GM19452 (cell line): ENCODE data around the gene TSPO2.
A peak's percentile ranks its signal among the peaks of the same experiment; 100 is the strongest.

Source experiments
- ATAC-seq: cut with Tn5 transposase; IDR thresholded peaks from one replicate; pipeline ENCODE4 v1.9.1; 2021; ENCODE audit not compliant: unreplicated experiment

TSPO2 gene

GRCh38 chr6:41027241-41027640 lies 15.0 kb upstream of the TSPO2 start:
- no peak for ATAC-seq

GRCh38 chr6:41027799-41028560 lies 14.3 kb upstream of the TSPO2 start:
- peak; percentile 81 for ATAC-seq

DNA sequence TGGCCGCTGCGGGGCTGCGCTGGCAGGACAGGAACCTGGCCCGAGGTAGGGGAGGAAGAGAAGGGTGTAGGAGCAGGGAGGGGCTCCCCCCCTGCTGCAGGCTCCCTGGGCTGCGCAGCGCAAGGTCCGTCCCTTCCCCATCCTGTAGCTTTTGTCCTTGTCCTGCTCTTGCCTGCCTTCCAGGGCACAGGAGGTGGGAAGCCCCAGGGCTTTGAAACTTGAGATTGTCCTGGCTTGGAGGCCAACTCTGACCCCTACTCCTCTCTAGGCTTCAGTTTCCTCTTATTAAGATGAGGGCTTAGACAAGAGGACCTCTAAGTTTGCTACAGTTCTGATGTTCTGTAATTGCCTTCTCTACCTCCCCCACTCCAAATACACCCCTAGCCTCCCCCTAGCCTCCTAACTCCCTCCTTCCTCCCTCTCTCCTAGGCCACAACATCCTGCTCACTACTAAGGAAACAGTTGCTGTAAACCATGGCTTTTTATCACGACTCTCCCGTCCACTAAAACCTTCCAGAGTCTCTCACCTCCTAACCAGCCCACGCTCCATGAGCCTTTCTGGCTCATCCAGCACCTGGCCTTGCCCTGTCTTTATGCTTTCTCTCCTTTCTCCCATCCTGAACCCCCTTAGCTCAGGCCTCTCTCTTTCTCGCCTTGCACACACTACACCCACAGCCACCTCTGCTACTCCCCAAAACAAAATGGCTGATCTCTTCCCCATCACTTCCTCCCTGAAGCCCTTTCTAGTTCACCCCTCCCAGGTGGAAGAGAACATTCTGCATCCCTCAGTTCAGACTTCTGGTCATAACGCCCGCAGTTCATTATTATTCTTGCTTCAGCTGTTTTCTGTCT lies 13.5 kb upstream of the TSPO2 start:
- ATAC-seq: peak; percentile 34

- no peak for ATAC-seq
Measured at GRCh38 chr6:41032830-41033229, 9.4 kb upstream of the TSPO2 start.

GRCh38 chr6:41033776-41034175 lies 8.5 kb upstream of the TSPO2 start:
- no peak for ATAC-seq

- no peak for ATAC-seq
Measured at GRCh38 chr6:41036186-41036585, 6.1 kb upstream of the TSPO2 start.

DNA sequence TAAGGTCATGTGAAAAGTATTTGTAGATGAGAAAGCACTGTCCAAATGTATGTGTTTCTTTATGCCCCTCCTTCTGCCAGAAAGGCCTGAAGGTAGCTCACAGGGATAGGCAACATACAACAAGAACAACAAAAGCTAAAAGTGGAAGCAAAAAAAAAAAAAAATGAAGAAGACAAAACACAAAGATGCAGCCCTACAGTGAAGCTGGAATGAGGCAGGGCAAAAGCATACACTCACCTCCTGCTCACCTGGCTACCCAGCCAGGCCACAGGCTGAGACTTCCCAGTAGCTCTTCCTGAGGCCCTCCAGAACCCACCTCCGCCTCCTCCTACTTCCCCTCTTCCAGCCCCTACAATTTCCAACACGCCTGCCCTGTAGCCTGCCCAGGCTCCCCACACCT lies 5.7 kb upstream of the TSPO2 start:
- ATAC-seq: no peak

GRCh38 chr6:41037107-41037900 lies 5.0 kb upstream of the TSPO2 start:
- ATAC-seq: no peak

DNA sequence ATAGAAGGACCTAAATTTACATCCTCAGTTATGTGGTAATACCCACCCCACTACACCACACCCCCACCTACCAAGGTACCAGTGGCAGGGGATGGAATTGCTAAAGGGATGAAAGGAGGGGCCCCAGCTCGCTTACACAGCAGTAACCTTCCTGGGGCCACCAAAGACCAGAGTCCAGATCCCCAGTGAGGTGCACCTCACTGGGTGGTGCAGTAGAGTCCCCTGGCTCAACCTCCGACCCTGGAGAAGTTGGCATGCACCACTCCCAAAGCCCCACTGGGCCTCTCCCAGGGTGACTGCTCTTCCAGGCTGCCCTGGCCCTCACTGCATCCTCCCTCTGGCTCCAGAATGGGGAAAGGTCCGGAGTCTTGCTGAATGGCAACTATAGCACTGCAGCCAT lies 4.1 kb upstream of the TSPO2 start:
- ATAC-seq: no peak

- ATAC-seq: no peak
Measured at GRCh38 chr6:41039060-41039998, 2.9 kb upstream of the TSPO2 start, which contains the start of gene UNC5CL. UNC5CL (minus strand) TSS chr6:41039221; CDS start chr6:41035074, 4,147 bp downstream.

DNA sequence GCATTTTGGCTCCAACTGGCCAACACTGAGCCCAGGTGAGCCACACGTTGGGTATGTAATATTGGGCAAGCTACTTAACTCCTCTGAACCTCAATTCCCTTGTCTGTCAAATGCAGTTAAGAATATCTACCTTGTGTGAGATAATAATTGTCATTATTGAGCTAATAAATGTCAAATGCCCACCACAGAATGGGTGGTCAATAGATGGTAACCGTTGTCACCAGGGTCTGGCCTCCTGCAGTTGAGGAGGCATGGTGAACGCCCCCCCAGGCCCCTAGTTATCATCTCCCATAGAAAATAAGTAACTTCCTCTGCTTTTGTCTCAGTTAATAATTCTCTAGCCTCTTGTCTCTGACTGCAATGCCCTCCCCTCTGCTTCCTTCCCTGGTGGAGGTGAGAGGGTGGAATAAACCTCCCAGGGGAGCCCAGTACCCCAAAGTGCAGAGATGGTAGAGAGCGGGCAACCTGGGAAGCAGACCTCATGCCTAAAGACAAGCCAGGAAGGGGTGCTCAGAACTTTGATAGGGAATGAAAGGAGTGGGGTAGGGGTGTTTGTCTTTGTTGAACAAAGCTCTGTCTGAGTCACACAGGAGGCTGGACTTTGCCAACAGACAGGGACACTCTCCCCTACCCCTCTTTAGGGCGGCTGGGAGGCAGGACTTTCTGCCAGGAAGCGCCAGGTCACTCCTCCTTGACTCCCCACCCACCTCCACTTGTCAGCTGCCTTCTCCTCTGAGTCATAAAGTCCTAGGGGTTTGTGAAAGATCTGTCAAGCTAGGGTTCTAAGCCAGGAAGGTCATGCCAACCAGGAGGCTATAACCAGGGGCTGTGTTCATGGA lies 1.9 kb upstream of the TSPO2 start:
- no peak for ATAC-seq

DNA sequence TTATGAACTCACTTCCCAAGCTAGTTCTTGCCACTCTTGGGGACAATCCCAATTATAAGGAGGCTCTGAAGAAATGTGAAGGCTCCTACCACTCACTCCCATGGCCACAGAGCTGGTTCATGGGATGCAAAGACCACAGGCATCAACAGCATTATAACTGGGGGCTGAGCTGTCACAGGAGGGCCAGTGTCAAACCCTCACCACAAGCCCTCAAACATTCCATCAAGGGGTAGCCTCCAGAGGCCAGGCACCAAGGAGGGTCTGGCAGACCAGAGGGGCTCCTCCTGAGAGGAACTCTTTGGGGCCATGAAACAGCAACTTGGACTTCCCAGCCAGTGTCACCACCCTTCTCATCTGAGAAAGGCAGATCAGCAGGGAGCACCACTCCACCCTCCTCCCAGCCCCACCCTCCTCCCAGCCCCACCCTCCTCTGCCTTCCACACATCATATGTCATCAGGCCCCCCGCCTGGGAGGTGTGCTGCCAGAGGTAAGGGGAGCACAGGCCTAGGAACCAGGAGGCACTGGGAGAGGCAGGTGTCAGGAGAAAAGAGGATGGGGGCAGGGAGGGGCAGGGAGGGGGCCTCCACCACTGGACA lies 1.2 kb upstream of the TSPO2 start:
- no peak for ATAC-seq

GRCh38 chr6:41043151-41043550 lies 884 bp downstream of the TSPO2 start:
- no peak for ATAC-seq

- no peak for ATAC-seq
Measured at GRCh38 chr6:41045664-41046063, 3.4 kb downstream of the TSPO2 start.

DNA sequence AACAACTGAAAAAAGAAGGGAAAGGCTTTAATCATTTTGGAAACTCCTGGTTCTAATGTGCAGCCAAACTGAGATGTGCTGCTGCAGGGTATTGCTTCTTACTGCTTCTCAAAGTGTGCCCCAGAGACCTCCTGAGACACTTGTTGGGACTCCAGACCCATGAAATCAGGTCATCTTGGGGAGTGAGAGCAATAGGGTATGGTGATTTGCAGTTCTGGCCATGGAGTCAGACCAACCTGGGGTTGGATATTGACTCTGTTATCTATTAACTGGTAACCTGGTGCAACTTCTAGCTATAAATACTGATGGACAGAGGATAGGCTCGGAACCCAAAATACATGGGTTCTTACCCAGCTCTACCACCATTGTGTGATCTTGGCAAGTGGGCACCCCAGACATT lies 3.8 kb downstream of the TSPO2 start:
- ATAC-seq: no peak

DNA sequence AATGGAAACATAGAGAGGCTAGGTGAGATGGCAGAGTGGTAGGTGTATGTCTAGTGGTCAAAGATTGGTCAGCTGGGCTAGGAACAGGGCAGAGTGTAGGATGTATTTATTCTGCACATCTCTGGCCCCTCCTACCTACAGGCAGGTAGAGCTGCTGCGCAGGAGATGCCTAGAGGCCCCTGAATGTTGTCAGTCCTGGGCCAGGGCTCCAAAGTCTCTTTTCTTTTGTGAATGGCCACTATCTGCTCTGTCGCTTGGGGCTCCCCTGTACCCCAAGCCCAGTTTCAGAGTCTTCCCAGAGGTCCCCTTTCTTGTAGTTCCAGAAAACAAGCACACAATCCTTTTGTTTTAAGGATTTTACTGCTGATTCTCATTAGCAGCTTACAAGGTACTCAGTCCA lies 5.0 kb downstream of the TSPO2 start:
- no peak for ATAC-seq

GRCh38 chr6:41047745-41048732 lies 5.8 kb downstream of the TSPO2 start:
- ATAC-seq: no peak

- ATAC-seq: no peak
Measured at GRCh38 chr6:41049521-41049920, 7.3 kb downstream of the TSPO2 start.
